Prostate gland (tissue), 2 donors: Measurements from ENCODE around the gene SNAI3. TPM values are rescaled to one million over a fixed set of nuclear protein-coding genes. Genes with fewer than 3 reads are reported as not detected.

ENCODE experiments used
- DNase-seq: peaks from one replicate; pipeline ENCODE4 v3.0.0-alpha.2; 2019; ENCODE audit warnings: low spot score
- H3K27ac ChIP-seq, 2 donors: fragments of 200-600 bp; sonication (generic); 2 replicates each; pipeline ENCODE4 v1.5.1; 2017 to 2019
- H3K27me3 ChIP-seq: fragments of 200-600 bp; sonication (generic); replicated peaks from 2 replicates; pipeline ENCODE4 v1.5.1; 2019; ENCODE audit not compliant: insufficient read depth
- H3K36me3 ChIP-seq, 2 donors: fragments of 200-600 bp; sonication (generic); 1 replicate in 1 of 2; 2 replicates in 1 of 2; pipeline versions ENCODE4 v1.5.1 to v1.8.1; 2017 to 2019
- H3K4me1 ChIP-seq: fragments of 200-600 bp; sonication (generic); replicated peaks from 2 replicates; pipeline ENCODE4 v1.5.1; 2019
- H3K4me3 ChIP-seq, 2 donors: fragments of 200-600 bp; sonication (generic); 2 replicates each; pipeline ENCODE4 v1.5.1; 2017 to 2019
- H3K9me3 ChIP-seq: fragments of 200-600 bp; sonication (generic); 2 replicates; pipeline ENCODE4 v1.5.1; 2017
- POLR2A ChIP-seq: fragments of 450-650 bp; IDR thresholded peaks from one replicate; pipeline ENCODE4 v1.6.1; 2016; ENCODE audit warnings: antibody characterized with exemption, mild to moderate bottlenecking
- POLR2AphosphoS5 ChIP-seq: sonication (generic); formaldehyde crosslinking; IDR thresholded peaks from one replicate; pipeline ENCODE4 v1.6.1; 2017; ENCODE audit warnings: antibody characterized with exemption
- WGBS: methylation state at CpG from one replicate; pipeline ENCODE4 v1.1.5; 2018; 5-methylcytosine and 5-hydroxymethylcytosine counted together
- intact Hi-C: fragments of 100-400 bp; cut with DNase I; formaldehyde crosslinking; loops from one replicate; pipeline ENCODE4 v1.14.2; 2022
- total RNA-seq, 2 donors: library from RNA; depleted of rRNA; stranded (reverse); fragments of >200 nt; gene quantifications; one replicate each; pipeline ENCODE4 v1.1.0, GENCODE V29; 2016
- TF ChIP-seq, protein P1 (sequence below), 4 experiments: fragments of 200-600 bp in 2 of 4; fragments of 450-650 bp in 2 of 4; sonication (generic) in 2 of 4; IDR thresholded peaks; 1 replicate in 3 of 4; 2 replicates in 1 of 4; pipeline ENCODE4 v1.5.1; 2016 to 2019; ENCODE audit warnings: antibody characterized with exemption in 4 of 4, mild to moderate bottlenecking in 2 of 4, moderate library complexity in 2 of 4

Gene SNAI3
- total RNA-seq, 2 donors from 2014 or later, result 0.46 to 2.8 TPM

DNA sequence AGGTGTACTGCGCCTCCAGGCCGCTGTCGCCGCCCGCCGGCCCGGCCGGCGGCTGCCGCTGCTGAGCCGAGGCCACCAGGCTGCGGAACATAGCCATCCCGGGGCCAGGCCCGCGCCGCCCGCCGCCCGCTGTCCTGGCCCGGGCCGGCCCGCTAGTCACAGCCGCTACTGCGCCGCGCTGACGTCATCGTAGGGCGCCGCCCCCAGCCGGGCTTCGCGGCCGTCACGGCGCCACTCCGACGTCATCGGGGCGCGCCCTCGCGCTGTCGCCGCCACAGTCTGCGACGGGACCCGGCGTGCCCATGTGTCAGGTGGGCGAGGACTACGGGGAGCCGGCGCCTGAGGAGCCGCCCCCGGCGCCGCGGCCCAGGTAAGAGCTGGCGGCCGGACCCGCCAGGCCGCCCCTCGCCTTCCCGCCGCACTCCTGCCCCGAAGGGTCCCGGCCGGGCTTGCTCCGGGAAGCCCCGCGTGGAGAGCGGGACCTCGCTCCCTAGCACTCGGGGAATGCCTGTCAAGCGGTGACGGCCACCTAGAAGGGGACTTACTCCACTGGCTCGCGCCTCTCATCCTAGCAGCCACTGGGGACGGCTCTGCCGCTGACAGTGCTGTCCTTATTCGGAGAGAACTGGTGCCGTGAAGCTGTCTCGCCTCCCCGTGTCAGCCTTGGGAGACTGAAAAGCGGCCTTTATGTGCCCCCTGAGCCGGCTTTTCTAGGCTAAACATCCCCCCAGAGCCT is 20.1 kb upstream of the SNAI3 start, which contains the start of the genes CTU2 and RNF166:
CTU2 (plus strand) TSS at position 275 of the 736 bp plus-strand sequence; CDS start at position 303, 28 bp downstream.
RNF166 (minus strand) TSS at position 180 of the 736 bp plus-strand sequence; CDS start at position 97, 83 bp downstream.
- H3K4me1 ChIP-seq, result peaks cover 2% of the 10 kb centered on the region
- peak; percentile 86 for DNase-seq

DNA sequence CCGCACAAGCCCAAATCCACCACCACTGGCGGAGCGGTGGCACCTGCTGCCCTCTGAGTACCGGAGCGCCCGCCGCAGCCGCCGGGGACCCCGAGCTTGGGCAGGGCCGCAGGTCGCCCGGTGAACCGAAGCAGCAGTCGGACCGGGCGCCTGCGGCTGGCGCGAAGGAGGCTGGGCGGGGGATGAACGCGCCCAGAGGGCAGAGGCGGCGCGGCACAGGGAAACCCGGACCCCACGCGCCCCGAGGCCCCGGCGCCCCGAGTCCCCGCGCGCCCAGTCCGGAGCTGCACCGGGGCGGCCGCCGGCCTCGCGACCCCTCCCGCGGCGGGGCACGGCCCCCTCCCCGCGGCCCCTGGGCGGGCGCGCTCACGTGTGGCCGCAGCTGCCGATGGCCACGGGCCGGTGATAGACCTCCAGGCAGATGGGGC is 19.5 kb upstream of the SNAI3 start:
- WGBS, result under 1% methylated on average over 50 of the region's 57 CpGs
- intact Hi-C loops, result no loop called here
- Histone ChIP-seq H3K9me3 (no peaks in the 10 kb centered on the region), H3K4me1 (peaks cover 2% of the 10 kb centered on the region), H3K27ac (peak overlapping the region; percentile 54 to 77), H3K36me3 (no peaks in the 10 kb centered on the region), H3K4me3 (peak overlapping the region; percentile 84 to 88), H3K27me3 (no peaks in the 10 kb centered on the region)
- TF ChIP-seq POLR2A, result no peak
- TF ChIP-seq, protein P1, sequence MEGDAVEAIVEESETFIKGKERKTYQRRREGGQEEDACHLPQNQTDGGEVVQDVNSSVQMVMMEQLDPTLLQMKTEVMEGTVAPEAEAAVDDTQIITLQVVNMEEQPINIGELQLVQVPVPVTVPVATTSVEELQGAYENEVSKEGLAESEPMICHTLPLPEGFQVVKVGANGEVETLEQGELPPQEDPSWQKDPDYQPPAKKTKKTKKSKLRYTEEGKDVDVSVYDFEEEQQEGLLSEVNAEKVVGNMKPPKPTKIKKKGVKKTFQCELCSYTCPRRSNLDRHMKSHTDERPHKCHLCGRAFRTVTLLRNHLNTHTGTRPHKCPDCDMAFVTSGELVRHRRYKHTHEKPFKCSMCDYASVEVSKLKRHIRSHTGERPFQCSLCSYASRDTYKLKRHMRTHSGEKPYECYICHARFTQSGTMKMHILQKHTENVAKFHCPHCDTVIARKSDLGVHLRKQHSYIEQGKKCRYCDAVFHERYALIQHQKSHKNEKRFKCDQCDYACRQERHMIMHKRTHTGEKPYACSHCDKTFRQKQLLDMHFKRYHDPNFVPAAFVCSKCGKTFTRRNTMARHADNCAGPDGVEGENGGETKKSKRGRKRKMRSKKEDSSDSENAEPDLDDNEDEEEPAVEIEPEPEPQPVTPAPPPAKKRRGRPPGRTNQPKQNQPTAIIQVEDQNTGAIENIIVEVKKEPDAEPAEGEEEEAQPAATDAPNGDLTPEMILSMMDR (IDR thresholded peaks at IDR 0.05), result no peak
- TF ChIP-seq POLR2AphosphoS5, result no peak
- DNase-seq, result no peak

More for the DNA sequence above, 20.1 kb upstream of the SNAI3 start, which contains the start of the genes CTU2 and RNF166:
- TF ChIP-seq, protein P1 (IDR thresholded peaks at IDR 0.05), result peak in 2 of 4 experiments; percentile 24 to 39
- TF ChIP-seq POLR2A (peak; percentile 69), POLR2AphosphoS5 (peak; percentile 87)
- Histone ChIP-seq H3K4me3 (peak within 1 kb of the TSS; percentile 84 to 88), H3K9me3 (no peaks in the 10 kb centered on the region), H3K27me3 (no peaks in the 10 kb centered on the region), H3K36me3 (no peaks in the 10 kb centered on the region), H3K27ac (peak within 1 kb of the TSS; percentile 71 to 77)
- under 1% methylated on average over 47 of the region's 86 CpGs for WGBS
- intact Hi-C loops, result no loop called here

DNA sequence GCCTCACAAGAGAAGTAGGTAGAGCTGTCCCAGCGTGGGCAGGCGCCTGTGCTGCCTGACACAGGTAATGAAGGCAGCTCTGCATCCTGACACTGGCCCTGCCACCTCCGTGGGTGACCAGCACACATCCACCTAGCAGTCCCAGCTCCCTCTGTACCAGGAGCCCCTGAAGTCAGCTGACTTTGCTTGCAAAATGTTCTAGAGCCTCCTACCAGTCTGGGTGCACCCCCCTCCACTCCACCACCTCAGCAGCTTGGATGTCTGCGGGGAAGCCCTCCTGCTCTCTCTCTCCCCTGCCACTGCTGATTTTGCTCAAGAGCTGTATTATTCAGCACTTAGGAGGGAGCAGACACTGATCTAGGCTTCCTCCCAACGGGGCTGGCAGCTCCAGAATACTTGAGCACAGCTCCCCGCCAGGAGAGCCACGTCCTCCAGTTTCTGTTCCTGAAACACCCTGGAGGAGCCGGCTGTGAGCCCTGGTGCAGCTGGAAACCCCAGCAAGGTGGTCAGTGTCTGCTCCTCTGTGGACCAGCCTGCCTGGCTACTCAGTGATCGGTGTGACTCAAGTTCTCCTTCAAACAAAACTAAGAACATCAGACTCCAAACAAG is 18.9 kb upstream of the SNAI3 start:
- Histone ChIP-seq H3K27me3 (no peaks in the 10 kb centered on the region), H3K27ac (peak overlapping the region; percentile 54 to 77), H3K4me1 (peaks cover 2% of the 10 kb centered on the region), H3K4me3 (peak overlapping the region; percentile 84 to 88), H3K9me3 (no peaks in the 10 kb centered on the region), H3K36me3 (no peaks in the 10 kb centered on the region)
- TF ChIP-seq POLR2A, result no peak
- TF ChIP-seq POLR2AphosphoS5, result no peak
- intact Hi-C loops, result no loop called here
- 28% methylated on average over 9 of the region's 9 CpGs for WGBS
- DNase-seq, result no peak

DNA sequence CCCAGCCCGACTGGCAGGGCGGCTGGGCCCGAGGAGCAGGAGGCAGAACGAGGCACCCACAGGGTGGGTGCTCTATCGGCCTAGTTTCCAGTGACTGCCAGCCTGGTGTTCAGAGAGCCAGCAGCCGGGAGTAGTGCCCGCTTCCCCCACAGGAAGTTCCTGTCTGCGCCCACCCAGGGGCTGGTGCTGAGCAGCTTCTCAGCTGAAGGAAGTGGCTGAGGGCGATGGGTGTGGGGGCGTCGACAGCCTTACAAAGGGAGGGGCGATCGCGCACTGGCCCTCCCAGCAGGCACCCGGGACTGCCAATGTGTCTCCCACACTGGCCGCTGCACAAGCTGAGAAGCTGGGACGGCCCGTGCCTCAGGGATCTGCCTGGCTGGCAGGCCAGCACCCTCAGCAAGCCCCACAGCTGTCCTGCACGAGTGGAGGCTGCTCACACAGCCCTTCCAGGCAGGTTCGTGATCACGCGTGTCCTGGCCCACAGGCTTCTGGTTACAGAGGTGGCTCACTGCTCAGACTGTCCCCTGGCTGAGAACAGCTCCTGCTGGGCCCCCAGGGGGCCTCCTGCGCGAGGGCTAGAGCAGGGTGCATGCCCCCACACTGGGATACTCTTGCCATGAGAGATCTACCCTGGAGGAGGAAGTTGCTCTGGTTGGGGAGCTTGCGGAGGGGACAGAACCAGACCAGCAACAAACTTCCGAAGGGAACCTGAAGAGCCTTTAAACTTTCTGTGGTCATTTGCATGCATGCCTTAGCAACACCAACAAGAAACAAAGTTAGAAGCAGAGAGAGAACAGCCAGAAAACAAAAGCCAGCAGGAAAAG is 17.4 kb upstream of the SNAI3 start:
- WGBS, result 68% methylated on average over 26 of the region's 26 CpGs
- Histone ChIP-seq H3K36me3 (no peaks in the 10 kb centered on the region), H3K4me1 (peaks cover 2% of the 10 kb centered on the region), H3K4me3 (no peak overlapping the region), H3K27me3 (no peaks in the 10 kb centered on the region), H3K9me3 (no peaks in the 10 kb centered on the region), H3K27ac (peak overlapping the region in 1 of 2 donors; percentile 11)
- DNase-seq, result no peak
- intact Hi-C loops, result no loop called here
- TF ChIP-seq POLR2AphosphoS5 (no peak), POLR2A (no peak)
- TF ChIP-seq, protein P1 (IDR thresholded peaks at IDR 0.05), result no peak
